ENCODE measurements around the gene SLC46A2. TPM values are rescaled to one million over a fixed set of nuclear protein-coding genes. Genes with fewer than 3 reads are reported as not detected.

Gene SLC46A2
- total and polyA plus RNA-seq, 4 donors = 0.01 to 0.17 (median 0.07) TPM; not detected in 1

GRCh38 chr9:112841261-112841660 is 49.4 kb downstream of the SLC46A2 start:
- H3K4me3 ChIP-seq (ENCODE audit: low read depth in 1 of 3, low read length in 3 of 3) = no peak overlapping the region
- H3K27me3 ChIP-seq (ENCODE audit: control insufficient read depth in 4 of 4, insufficient read depth in 4 of 4, low read length in 3 of 4) = no peaks in the 10 kb centered on the region
- no peak overlapping the region for H3K27ac ChIP-seq (ENCODE audit: low read depth in 1 of 2, low read length in 2 of 2)
- peaks cover 0 to 14% (median 3%) of the 10 kb centered on the region in 4 donors for H3K4me1 ChIP-seq (ENCODE audit: control insufficient read depth in 4 of 4, insufficient read depth in 4 of 4, low read length in 3 of 4)
- H3K36me3 ChIP-seq (ENCODE audit: control insufficient read depth in 4 of 4, insufficient read depth in 3 of 4, low read depth in 1 of 4, low read length in 3 of 4) = peaks cover 0 to 8% (median 1%) of the 10 kb centered on the region in 4 donors
- H3K9ac ChIP-seq (ENCODE audit: low read depth in 1 of 2, low read length in 2 of 2) = no peak overlapping the region
- DNase-seq (ENCODE audit: low spot score) = no peak
- WGBS = 79% methylated on average over 3 of the region's 3 CpGs
- no peaks in the 10 kb centered on the region for H3K9me3 ChIP-seq (ENCODE audit: control insufficient read depth in 4 of 4, low read length in 3 of 4)
- TF ChIP-seq YY1 (IDR thresholded peaks at IDR 0.05) = no peak
- TF ChIP-seq RXRA (IDR thresholded peaks at IDR 0.05) = no peak
- TF ChIP-seq EGR1 (IDR thresholded peaks at IDR 0.05; ENCODE audit: low read depth in 2 of 2) = no peak
- no peak for TF ChIP-seq FOXA1 (IDR thresholded peaks at IDR 0.05)
- no peak for TF ChIP-seq SP1 (IDR thresholded peaks at IDR 0.05)
- TF ChIP-seq HNF4G (IDR thresholded peaks at IDR 0.05) = no peak
- TF ChIP-seq FOXA2 (IDR thresholded peaks at IDR 0.05) = no peak
- no peak for TF ChIP-seq CTCF (IDR thresholded peaks at IDR 0.05; ENCODE audit: low read depth, low read length, missing input control)
- TF ChIP-seq ZBTB33 (IDR thresholded peaks at IDR 0.05) = no peak
- no peak for TF ChIP-seq TAF1 (conservative IDR thresholded peaks at IDR 0.05)
- no peak for TF ChIP-seq JUND (IDR thresholded peaks at IDR 0.05)
- TF ChIP-seq GABPA (IDR thresholded peaks at IDR 0.05 in 1 of 2, conservative IDR thresholded peaks at IDR 0.05 in 1 of 2) = no peak
- no peak for TF ChIP-seq RAD21 (IDR thresholded peaks at IDR 0.05)
- no peak for TF ChIP-seq MAX (IDR thresholded peaks at IDR 0.05)
- no peak for TF ChIP-seq REST (IDR thresholded peaks at IDR 0.05)
- no peak for TF ChIP-seq ATF3 (IDR thresholded peaks at IDR 0.05)
- TF ChIP-seq NR2F2 (IDR thresholded peaks at IDR 0.05) = no peak

GRCh38 chr9:112839331-112839730 is 51.3 kb downstream of the SLC46A2 start:
- no peak overlapping the region for H3K27ac ChIP-seq (ENCODE audit: low read depth in 1 of 2, low read length in 2 of 2)
- no peaks in the 10 kb centered on the region for H3K9me3 ChIP-seq (ENCODE audit: control insufficient read depth in 4 of 4, low read length in 3 of 4)
- TF ChIP-seq TAF1 (conservative IDR thresholded peaks at IDR 0.05) = no peak
- no peak for TF ChIP-seq REST (IDR thresholded peaks at IDR 0.05)
- TF ChIP-seq CTCF (IDR thresholded peaks at IDR 0.05; ENCODE audit: low read depth, low read length, missing input control) = no peak
- no peak for TF ChIP-seq SP1 (IDR thresholded peaks at IDR 0.05)
- H3K4me1 ChIP-seq (ENCODE audit: control insufficient read depth in 4 of 4, insufficient read depth in 4 of 4, low read length in 3 of 4) = peaks cover 0 to 14% (median 3%) of the 10 kb centered on the region in 4 donors
- peaks cover 0 to 8% (median 1%) of the 10 kb centered on the region in 4 donors for H3K36me3 ChIP-seq (ENCODE audit: control insufficient read depth in 4 of 4, insufficient read depth in 3 of 4, low read depth in 1 of 4, low read length in 3 of 4)
- 92% methylated on average over 8 of the region's 8 CpGs for WGBS
- H3K9ac ChIP-seq (ENCODE audit: low read depth in 1 of 2, low read length in 2 of 2) = no peak overlapping the region
- no peak overlapping the region for H3K4me3 ChIP-seq (ENCODE audit: low read depth in 1 of 3, low read length in 3 of 3)
- no peaks in the 10 kb centered on the region for H3K27me3 ChIP-seq (ENCODE audit: control insufficient read depth in 4 of 4, insufficient read depth in 4 of 4, low read length in 3 of 4)
- no peak for DNase-seq (ENCODE audit: low spot score)
